GM23338 (cell line): ENCODE data around the gene STPG4. TPM values are rescaled to one million over a fixed set of nuclear protein-coding genes. Genes with fewer than 3 reads are reported as not detected.

Experiments used
- ATAC-seq: fragments of 200-7000 bp; cut with Tn5 transposase; 3 replicates; pipeline ENCODE4 v1.9.1; 2020
- DNase-seq: peaks from one replicate; pipeline ENCODE4 v3.0.0-alpha.2; 2015; ENCODE audit warnings: low spot score
- H2AFZ ChIP-seq: fragments of 200-600 bp; sonication (generic); 2 replicates; pipeline ENCODE4 v1.8.0; 2016; ENCODE audit warnings: antibody characterized with exemption, mild to moderate bottlenecking, moderate library complexity
- H3F3A ChIP-seq: fragments of 200-600 bp; sonication (generic); replicated peaks from 2 replicates; pipeline ENCODE4 v1.8.0; 2017; ENCODE audit warnings: antibody characterized with exemption, mixed run types, low read depth
- H3K27ac ChIP-seq: fragments of 200-600 bp; sonication (generic); 2 replicates; pipeline ENCODE4 v1.6.1; 2016; ENCODE audit warnings: low read depth
- H3K27me3 ChIP-seq: fragments of 200-600 bp; sonication (generic); 2 replicates; pipeline ENCODE4 v1.8.0; 2016; ENCODE audit warnings: mild to moderate bottlenecking, mixed run types, moderate library complexity; ENCODE audit not compliant: insufficient read depth
- H3K36me3 ChIP-seq: fragments of 200-600 bp; sonication (generic); 2 replicates; pipeline ENCODE4 v1.8.0; 2016; ENCODE audit warnings: mild to moderate bottlenecking; ENCODE audit not compliant: insufficient read depth
- H3K4me1 ChIP-seq: fragments of 200-600 bp; sonication (generic); 2 replicates; pipeline ENCODE4 v1.8.0; 2016; ENCODE audit warnings: mild to moderate bottlenecking, moderate library complexity; ENCODE audit not compliant: insufficient read depth
- H3K4me2 ChIP-seq: fragments of 200-600 bp; sonication (generic); 2 replicates; pipeline ENCODE4 v1.7.1; 2017; ENCODE audit warnings: mixed run types
- H3K4me3 ChIP-seq: fragments of 200-600 bp; sonication (generic); 2 replicates; pipeline ENCODE4 v1.6.1; 2016; ENCODE audit warnings: mixed run types
- H3K79me2 ChIP-seq: fragments of 200-600 bp; sonication (generic); replicated peaks from 2 replicates; pipeline ENCODE4 v1.8.0; 2017; ENCODE audit warnings: mild to moderate bottlenecking; ENCODE audit not compliant: insufficient read depth
- H3K9me2 ChIP-seq: fragments of 200-600 bp; sonication (generic); 2 replicates; pipeline ENCODE4 v1.8.0; 2017; ENCODE audit not compliant: insufficient read depth
- H4K20me1 ChIP-seq: fragments of 200-600 bp; sonication (generic); replicated peaks from 2 replicates; pipeline ENCODE4 v1.8.0; 2017; ENCODE audit warnings: mild to moderate bottlenecking; ENCODE audit not compliant: insufficient read depth
- H3K27ac Mint-ChIP-seq: 2 replicates; pipeline ENCODE4 v1.8.0; 2020; ENCODE audit warnings: inconsistent platforms, mild to moderate bottlenecking, moderate library complexity, mixed read lengths
- H3K27me3 Mint-ChIP-seq: 3 replicates; pipeline ENCODE4 v1.8.0; 2022; ENCODE audit warnings: low read depth, mild to moderate bottlenecking, moderate library complexity, mixed read lengths, inconsistent platforms; ENCODE audit not compliant: insufficient read depth, poor library complexity
- H3K36me3 Mint-ChIP-seq: 3 replicates; pipeline ENCODE4 v1.8.0; 2021; ENCODE audit warnings: low read depth, mild to moderate bottlenecking, inconsistent platforms, moderate library complexity, mixed read lengths
- H3K4me1 Mint-ChIP-seq: 3 replicates; pipeline ENCODE4 v1.8.0; 2020; ENCODE audit warnings: mild to moderate bottlenecking, inconsistent platforms, mixed read lengths
- H3K4me3 Mint-ChIP-seq: 3 replicates; pipeline ENCODE4 v1.8.0; 2021; ENCODE audit warnings: moderate library complexity, mild to moderate bottlenecking, inconsistent platforms, mixed read lengths
- H3K9me3 Mint-ChIP-seq: 3 replicates; pipeline ENCODE4 v1.8.0; 2020; ENCODE audit warnings: moderate library complexity, mild to moderate bottlenecking, inconsistent platforms, mixed read lengths
- EZH2 ChIP-seq: fragments of 200-600 bp; sonication (generic); IDR thresholded peaks from one replicate; pipeline ENCODE4 v1.8.0; 2017; ENCODE audit warnings: antibody characterized with exemption, mild to moderate bottlenecking, low read depth; ENCODE audit not compliant: unreplicated experiment
- JUNB ChIP-seq: IDR thresholded peaks from one replicate; pipeline ENCODE4 v1.6.1; 2016; ENCODE audit warnings: antibody characterized with exemption; ENCODE audit not compliant: unreplicated experiment
- NANOG ChIP-seq: IDR thresholded peaks from 2 replicates; pipeline ENCODE4 v1.6.1; 2016; ENCODE audit warnings: antibody characterized with exemption, borderline replicate concordance
- STAT1 ChIP-seq: IDR thresholded peaks from one replicate; pipeline ENCODE4 v1.6.1; 2016; ENCODE audit warnings: antibody characterized with exemption; ENCODE audit not compliant: unreplicated experiment
- ZNF331 ChIP-seq: fragments of 250-450 bp; sonication (Bioruptor Pico); IDR thresholded peaks from 2 replicates; pipeline ENCODE4 v1.5.0; 2020; ENCODE audit warnings: low read depth, mild to moderate bottlenecking, moderate library complexity
- polyA plus RNA-seq: library from polyadenylated mRNA; unstranded; fragments of >200 nt; fragmentation: Nextera tagmentation; extraction: Ambion mirVana; gene quantifications from 2 replicates; pipeline ENCODE4 v1.2.1, GENCODE V29; 2016
- total RNA-seq: library from RNA; depleted of rRNA; stranded (reverse); fragments of >200 nt; shearing (Covaris generic); gene quantifications from 2 replicates; pipeline ENCODE4 v1.2.3, GENCODE V29; 2014
- TF ChIP-seq, protein P1 (sequence below): IDR thresholded peaks from 2 replicates; pipeline ENCODE4 v1.6.1; 2016; ENCODE audit warnings: antibody characterized with exemption
- TF ChIP-seq, protein P2 (sequence below): fragments of 250-450 bp; sonication (Bioruptor Pico); IDR thresholded peaks from 2 replicates; pipeline ENCODE4 v1.5.0; 2020; ENCODE audit warnings: mild to moderate bottlenecking, moderate library complexity
- TF ChIP-seq, protein P3 (sequence below): IDR thresholded peaks from one replicate; pipeline ENCODE4 v1.6.1; 2018; ENCODE audit warnings: antibody characterized with exemption; ENCODE audit not compliant: unreplicated experiment
- TF ChIP-seq, protein P4 (sequence below), 2 experiments: fragments of 200-600 bp in 1 of 2; sonication (generic) in 1 of 2; conservative IDR thresholded peaks; 2 replicates each; pipeline versions ENCODE4 v1.5.1 to v1.6.1; 2016 to 2017; ENCODE audit warnings: antibody characterized with exemption in 2 of 2, low read depth in 2 of 2, mild to moderate bottlenecking in 2 of 2, moderate library complexity in 1 of 2

The STPG4 gene
- total and polyA plus RNA-seq, 2 experiments from 2014 or later, result 0.28 TPM; not detected in 1

DNA sequence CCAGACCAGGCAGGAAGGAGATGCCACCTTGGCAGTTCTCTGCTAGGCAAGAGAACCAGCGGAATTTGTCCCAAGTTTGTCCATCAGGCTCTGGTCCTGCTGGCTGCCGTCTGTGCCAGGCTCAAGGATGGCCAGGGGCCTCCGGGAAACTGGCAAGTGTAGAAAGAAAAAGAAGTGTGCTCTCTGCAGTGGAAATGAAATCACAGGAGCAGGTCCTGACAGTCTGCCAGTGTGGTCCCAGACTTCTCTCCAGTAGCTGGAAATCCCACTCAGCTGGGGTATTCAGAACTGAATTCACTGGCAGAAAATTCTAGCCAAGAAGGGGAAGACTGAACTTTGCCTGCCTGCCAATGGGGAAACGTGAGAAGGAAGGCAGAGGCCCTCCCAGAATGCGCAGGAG is 91.0 kb downstream of the STPG4 start:
- H3K4me1 Mint-ChIP-seq, result peaks cover 22% of the 10 kb centered on the region
- no peak overlapping the region for H3K4me2 ChIP-seq
- H3K36me3 Mint-ChIP-seq, result no peaks in the 10 kb centered on the region; the same call in 1 of the 3 replicates
- no peaks in the 10 kb centered on the region for H4K20me1 ChIP-seq
- ATAC-seq, result no peak
- H2AFZ ChIP-seq, result no peak overlapping the region
- H3F3A ChIP-seq, result no peaks in the 10 kb centered on the region
- no peak overlapping the region for H3K4me3 ChIP-seq
- TF ChIP-seq, protein P1, sequence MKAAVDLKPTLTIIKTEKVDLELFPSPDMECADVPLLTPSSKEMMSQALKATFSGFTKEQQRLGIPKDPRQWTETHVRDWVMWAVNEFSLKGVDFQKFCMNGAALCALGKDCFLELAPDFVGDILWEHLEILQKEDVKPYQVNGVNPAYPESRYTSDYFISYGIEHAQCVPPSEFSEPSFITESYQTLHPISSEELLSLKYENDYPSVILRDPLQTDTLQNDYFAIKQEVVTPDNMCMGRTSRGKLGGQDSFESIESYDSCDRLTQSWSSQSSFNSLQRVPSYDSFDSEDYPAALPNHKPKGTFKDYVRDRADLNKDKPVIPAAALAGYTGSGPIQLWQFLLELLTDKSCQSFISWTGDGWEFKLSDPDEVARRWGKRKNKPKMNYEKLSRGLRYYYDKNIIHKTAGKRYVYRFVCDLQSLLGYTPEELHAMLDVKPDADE, result no peak
- TF ChIP-seq, protein P2, sequence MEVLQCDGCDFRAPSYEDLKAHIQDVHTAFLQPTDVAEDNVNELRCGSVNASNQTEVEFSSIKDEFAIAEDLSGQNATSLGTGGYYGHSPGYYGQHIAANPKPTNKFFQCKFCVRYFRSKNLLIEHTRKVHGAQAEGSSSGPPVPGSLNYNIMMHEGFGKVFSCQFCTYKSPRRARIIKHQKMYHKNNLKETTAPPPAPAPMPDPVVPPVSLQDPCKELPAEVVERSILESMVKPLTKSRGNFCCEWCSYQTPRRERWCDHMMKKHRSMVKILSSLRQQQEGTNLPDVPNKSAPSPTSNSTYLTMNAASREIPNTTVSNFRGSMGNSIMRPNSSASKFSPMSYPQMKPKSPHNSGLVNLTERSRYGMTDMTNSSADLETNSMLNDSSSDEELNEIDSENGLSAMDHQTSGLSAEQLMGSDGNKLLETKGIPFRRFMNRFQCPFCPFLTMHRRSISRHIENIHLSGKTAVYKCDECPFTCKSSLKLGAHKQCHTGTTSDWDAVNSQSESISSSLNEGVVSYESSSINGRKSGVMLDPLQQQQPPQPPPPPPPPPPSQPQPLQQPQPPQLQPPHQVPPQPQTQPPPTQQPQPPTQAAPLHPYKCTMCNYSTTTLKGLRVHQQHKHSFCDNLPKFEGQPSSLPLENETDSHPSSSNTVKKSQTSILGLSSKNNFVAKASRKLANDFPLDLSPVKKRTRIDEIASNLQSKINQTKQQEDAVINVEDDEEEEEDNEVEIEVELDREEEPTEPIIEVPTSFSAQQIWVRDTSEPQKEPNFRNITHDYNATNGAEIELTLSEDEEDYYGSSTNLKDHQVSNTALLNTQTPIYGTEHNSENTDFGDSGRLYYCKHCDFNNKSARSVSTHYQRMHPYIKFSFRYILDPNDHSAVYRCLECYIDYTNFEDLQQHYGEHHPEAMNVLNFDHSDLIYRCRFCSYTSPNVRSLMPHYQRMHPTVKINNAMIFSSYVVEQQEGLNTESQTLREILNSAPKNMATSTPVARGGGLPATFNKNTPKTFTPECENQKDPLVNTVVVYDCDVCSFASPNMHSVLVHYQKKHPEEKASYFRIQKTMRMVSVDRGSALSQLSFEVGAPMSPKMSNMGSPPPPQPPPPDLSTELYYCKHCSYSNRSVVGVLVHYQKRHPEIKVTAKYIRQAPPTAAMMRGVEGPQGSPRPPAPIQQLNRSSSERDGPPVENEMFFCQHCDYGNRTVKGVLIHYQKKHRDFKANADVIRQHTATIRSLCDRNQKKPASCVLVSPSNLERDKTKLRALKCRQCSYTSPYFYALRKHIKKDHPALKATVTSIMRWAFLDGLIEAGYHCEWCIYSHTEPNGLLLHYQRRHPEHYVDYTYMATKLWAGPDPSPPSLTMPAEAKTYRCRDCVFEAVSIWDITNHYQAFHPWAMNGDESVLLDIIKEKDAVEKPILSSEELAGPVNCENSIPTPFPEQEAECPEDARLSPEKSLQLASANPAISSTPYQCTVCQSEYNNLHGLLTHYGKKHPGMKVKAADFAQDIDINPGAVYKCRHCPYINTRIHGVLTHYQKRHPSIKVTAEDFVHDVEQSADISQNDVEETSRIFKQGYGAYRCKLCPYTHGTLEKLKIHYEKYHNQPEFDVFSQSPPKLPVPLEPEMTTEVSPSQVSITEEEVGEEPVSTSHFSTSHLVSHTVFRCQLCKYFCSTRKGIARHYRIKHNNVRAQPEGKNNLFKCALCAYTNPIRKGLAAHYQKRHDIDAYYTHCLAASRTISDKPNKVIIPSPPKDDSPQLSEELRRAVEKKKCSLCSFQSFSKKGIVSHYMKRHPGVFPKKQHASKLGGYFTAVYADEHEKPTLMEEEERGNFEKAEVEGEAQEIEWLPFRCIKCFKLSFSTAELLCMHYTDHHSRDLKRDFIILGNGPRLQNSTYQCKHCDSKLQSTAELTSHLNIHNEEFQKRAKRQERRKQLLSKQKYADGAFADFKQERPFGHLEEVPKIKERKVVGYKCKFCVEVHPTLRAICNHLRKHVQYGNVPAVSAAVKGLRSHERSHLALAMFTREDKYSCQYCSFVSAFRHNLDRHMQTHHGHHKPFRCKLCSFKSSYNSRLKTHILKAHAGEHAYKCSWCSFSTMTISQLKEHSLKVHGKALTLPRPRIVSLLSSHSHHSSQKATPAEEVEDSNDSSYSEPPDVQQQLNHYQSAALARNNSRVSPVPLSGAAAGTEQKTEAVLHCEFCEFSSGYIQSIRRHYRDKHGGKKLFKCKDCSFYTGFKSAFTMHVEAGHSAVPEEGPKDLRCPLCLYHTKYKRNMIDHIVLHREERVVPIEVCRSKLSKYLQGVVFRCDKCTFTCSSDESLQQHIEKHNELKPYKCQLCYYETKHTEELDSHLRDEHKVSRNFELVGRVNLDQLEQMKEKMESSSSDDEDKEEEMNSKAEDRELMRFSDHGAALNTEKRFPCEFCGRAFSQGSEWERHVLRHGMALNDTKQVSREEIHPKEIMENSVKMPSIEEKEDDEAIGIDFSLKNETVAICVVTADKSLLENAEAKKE (CRISPR knock-in tag), result no peak
- TF ChIP-seq ZNF331 (CRISPR knock-in tag) (no peak), NANOG (no peak), EZH2 (no peak), STAT1 (no peak), JUNB (no peak)
- TF ChIP-seq, protein P3, sequence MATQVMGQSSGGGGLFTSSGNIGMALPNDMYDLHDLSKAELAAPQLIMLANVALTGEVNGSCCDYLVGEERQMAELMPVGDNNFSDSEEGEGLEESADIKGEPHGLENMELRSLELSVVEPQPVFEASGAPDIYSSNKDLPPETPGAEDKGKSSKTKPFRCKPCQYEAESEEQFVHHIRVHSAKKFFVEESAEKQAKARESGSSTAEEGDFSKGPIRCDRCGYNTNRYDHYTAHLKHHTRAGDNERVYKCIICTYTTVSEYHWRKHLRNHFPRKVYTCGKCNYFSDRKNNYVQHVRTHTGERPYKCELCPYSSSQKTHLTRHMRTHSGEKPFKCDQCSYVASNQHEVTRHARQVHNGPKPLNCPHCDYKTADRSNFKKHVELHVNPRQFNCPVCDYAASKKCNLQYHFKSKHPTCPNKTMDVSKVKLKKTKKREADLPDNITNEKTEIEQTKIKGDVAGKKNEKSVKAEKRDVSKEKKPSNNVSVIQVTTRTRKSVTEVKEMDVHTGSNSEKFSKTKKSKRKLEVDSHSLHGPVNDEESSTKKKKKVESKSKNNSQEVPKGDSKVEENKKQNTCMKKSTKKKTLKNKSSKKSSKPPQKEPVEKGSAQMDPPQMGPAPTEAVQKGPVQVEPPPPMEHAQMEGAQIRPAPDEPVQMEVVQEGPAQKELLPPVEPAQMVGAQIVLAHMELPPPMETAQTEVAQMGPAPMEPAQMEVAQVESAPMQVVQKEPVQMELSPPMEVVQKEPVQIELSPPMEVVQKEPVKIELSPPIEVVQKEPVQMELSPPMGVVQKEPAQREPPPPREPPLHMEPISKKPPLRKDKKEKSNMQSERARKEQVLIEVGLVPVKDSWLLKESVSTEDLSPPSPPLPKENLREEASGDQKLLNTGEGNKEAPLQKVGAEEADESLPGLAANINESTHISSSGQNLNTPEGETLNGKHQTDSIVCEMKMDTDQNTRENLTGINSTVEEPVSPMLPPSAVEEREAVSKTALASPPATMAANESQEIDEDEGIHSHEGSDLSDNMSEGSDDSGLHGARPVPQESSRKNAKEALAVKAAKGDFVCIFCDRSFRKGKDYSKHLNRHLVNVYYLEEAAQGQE, result no peak
- TF ChIP-seq, protein P4, sequence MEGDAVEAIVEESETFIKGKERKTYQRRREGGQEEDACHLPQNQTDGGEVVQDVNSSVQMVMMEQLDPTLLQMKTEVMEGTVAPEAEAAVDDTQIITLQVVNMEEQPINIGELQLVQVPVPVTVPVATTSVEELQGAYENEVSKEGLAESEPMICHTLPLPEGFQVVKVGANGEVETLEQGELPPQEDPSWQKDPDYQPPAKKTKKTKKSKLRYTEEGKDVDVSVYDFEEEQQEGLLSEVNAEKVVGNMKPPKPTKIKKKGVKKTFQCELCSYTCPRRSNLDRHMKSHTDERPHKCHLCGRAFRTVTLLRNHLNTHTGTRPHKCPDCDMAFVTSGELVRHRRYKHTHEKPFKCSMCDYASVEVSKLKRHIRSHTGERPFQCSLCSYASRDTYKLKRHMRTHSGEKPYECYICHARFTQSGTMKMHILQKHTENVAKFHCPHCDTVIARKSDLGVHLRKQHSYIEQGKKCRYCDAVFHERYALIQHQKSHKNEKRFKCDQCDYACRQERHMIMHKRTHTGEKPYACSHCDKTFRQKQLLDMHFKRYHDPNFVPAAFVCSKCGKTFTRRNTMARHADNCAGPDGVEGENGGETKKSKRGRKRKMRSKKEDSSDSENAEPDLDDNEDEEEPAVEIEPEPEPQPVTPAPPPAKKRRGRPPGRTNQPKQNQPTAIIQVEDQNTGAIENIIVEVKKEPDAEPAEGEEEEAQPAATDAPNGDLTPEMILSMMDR (conservative IDR thresholded peaks at IDR 0.05; ENCODE audit: low read depth in 2 of 2), result no peak
- H3K27me3 Mint-ChIP-seq, result peaks cover 11% of the 10 kb centered on the region
- H3K36me3 ChIP-seq, result no peaks in the 10 kb centered on the region
- DNase-seq, result no peak
- no peaks in the 10 kb centered on the region for H3K27me3 ChIP-seq
- H3K9me2 ChIP-seq, result peaks cover 3% of the 10 kb centered on the region; the same call in 1 of the 2 replicates
- H3K27ac ChIP-seq, result no peak overlapping the region
- no peaks in the 10 kb centered on the region; the same call in 1 of the 2 replicates for H3K79me2 ChIP-seq
- no peak overlapping the region for H3K4me3 Mint-ChIP-seq
- no peak overlapping the region for H3K27ac Mint-ChIP-seq
- H3K4me1 ChIP-seq, result peaks cover 16% of the 10 kb centered on the region
- no peaks in the 10 kb centered on the region for H3K9me3 Mint-ChIP-seq
